ENCODE measurements around the gene FRMPD2.

GRCh38 chr10:48194830-48195229 lies 79.7 kb downstream of the FRMPD2 start:
- TF ChIP-seq EZH2 (IDR thresholded peaks at IDR 0.05; ENCODE audit: borderline replicate concordance, insufficient read depth, low read length, poor library complexity, severe bottlenecking) (no peak), CTCF (IDR thresholded peaks at IDR 0.05; ENCODE audit: poor library complexity, severe bottlenecking) (no peak), POLR2AphosphoS5 (IDR thresholded peaks at IDR 0.05) (no peak), TAF1 (IDR thresholded peaks at IDR 0.05; ENCODE audit: low read depth) (no peak), MXI1 (conservative IDR thresholded peaks at IDR 0.05; ENCODE audit: poor library complexity, severe bottlenecking) (no peak), REST (IDR thresholded peaks at IDR 0.05; ENCODE audit: borderline replicate concordance) (no peak), EP300 (conservative IDR thresholded peaks at IDR 0.05; ENCODE audit: poor library complexity, severe bottlenecking) (no peak), RAD21 (conservative IDR thresholded peaks at IDR 0.05) (no peak)
